ENCODE results near the gene BAG3. TPM values are rescaled to one million over a fixed set of nuclear protein-coding genes. Genes with fewer than 3 reads are reported as not detected.

The BAG3 gene
- total RNA-seq (2021) (56.5 and 57.6 TPM in 2 replicates), Bru-seq, nascent RNA (percentile 78 among the genes with signal in this experiment), BruChase-seq, experiment 1, labeled RNA remaining after a 2-hour chase (percentile 76 among the genes with signal in this experiment), BruChase-seq, experiment 2, labeled RNA remaining after a 6-hour chase (percentile 71 among the genes with signal in this experiment)
- long read RNA-seq, transcript BAG3-201 (4 exons, 2,571 nt), result major isoform, 79 of 169 reads
- long read RNA-seq, partial matches to known transcripts, result 57 of 169 reads
- long read RNA-seq, other reads (novel, unspliced or antisense), result 33 of 169 reads

GRCh38 chr10:119650692-119651513 is at the start of gene BAG3:
TSS of gene BAG3 (plus strand) at chr10:119651380. CDS start at chr10:119651676, 296 bp downstream.
- TF ChIP-seq EZH2 (IDR thresholded peaks at IDR 0.05; ENCODE audit: borderline replicate concordance, low read depth, low read length, poor library complexity, severe bottlenecking) (no peak), CTCF (conservative IDR thresholded peaks at IDR 0.05; ENCODE audit: low read depth, low read length) (no peak)
- intact Hi-C loops (cut with micrococcal nuclease; ENCODE audit: unreplicated experiment), result loop anchor here (5.0 kb wide), 1 partner anchor 54 kb away; the partner anchor contains the start of gene TIAL1

GRCh38 chr10:119602241-119603095 is 48.7 kb upstream of the BAG3 start:
- ChIA-PET POLR2A (ENCODE audit: low non-redundant PET) (no interaction called here), CTCF (interaction anchor here (0.5 kb wide), 1 partner anchor 55 kb away, joined by 9 read pairs; no protein-coding TSS in a partner anchor)
- Histone ChIP-seq H3K27me3 (replicated peaks; ENCODE audit: insufficient read depth, low read depth, low read length, poor library complexity) (no peaks in the 10 kb centered on the region), H3K9me3 (ENCODE audit: low read depth, low read length, poor library complexity, severe bottlenecking) (peaks cover 6% of the 10 kb centered on the region), H3K4me3 (ENCODE audit: low read depth, low read length, poor library complexity, severe bottlenecking) (no peak overlapping the region), H3K27ac (ENCODE audit: low read depth, low read length, poor library complexity, severe bottlenecking) (no peak overlapping the region), H3K36me3 (ENCODE audit: insufficient read depth, low read length, poor library complexity, severe bottlenecking) (no peaks in the 10 kb centered on the region), H3K4me1 (ENCODE audit: insufficient read depth, low read length, poor library complexity, severe bottlenecking) (peaks cover 6% of the 10 kb centered on the region)
- peak; percentile 55 for DNase-seq (ENCODE audit: low spot score)
- intact Hi-C loops (cut with micrococcal nuclease; ENCODE audit: unreplicated experiment), result no loop called here
- TF ChIP-seq EZH2 (IDR thresholded peaks at IDR 0.05; ENCODE audit: borderline replicate concordance, low read depth, low read length, poor library complexity, severe bottlenecking), result no peak
- TF ChIP-seq CTCF (conservative IDR thresholded peaks at IDR 0.05; ENCODE audit: low read depth, low read length), result peak; percentile 72
- BruUV-seq (replicated peaks), result no TSS peak

More at GRCh38 chr10:119650692-119651513, at the start of gene BAG3:
- DNase-seq (ENCODE audit: low spot score), result peak; percentile 84
- no peaks in the 10 kb centered on the region for H3K27me3 ChIP-seq (replicated peaks; ENCODE audit: insufficient read depth, low read depth, low read length, poor library complexity)
- H3K27ac ChIP-seq (ENCODE audit: low read depth, low read length, poor library complexity, severe bottlenecking), result peak within 1 kb of the TSS; percentile 92
- H3K9me3 ChIP-seq (ENCODE audit: low read depth, low read length, poor library complexity, severe bottlenecking), result no peaks in the 10 kb centered on the region
- ChIA-PET POLR2A (ENCODE audit: low non-redundant PET) (no interaction called here), CTCF (no interaction called here)
- H3K36me3 ChIP-seq (ENCODE audit: insufficient read depth, low read length, poor library complexity, severe bottlenecking), result peaks cover 2% of the 10 kb centered on the region
- peaks cover 31% of the 10 kb centered on the region for H3K4me1 ChIP-seq (ENCODE audit: insufficient read depth, low read length, poor library complexity, severe bottlenecking)
- H3K4me3 ChIP-seq (ENCODE audit: low read depth, low read length, poor library complexity, severe bottlenecking), result peak within 1 kb of the TSS; percentile 99
- BruUV-seq (replicated peaks), result TSS peak; percentile 82

- Histone ChIP-seq H3K27me3 (replicated peaks; ENCODE audit: insufficient read depth, low read depth, low read length, poor library complexity) (no peaks in the 10 kb centered on the region), H3K4me3 (ENCODE audit: low read depth, low read length, poor library complexity, severe bottlenecking) (no peak overlapping the region), H3K36me3 (ENCODE audit: insufficient read depth, low read length, poor library complexity, severe bottlenecking) (no peaks in the 10 kb centered on the region), H3K4me1 (ENCODE audit: insufficient read depth, low read length, poor library complexity, severe bottlenecking) (no peaks in the 10 kb centered on the region), H3K27ac (ENCODE audit: low read depth, low read length, poor library complexity, severe bottlenecking) (no peak overlapping the region), H3K9me3 (ENCODE audit: low read depth, low read length, poor library complexity, severe bottlenecking) (no peaks in the 10 kb centered on the region)
- TF ChIP-seq EZH2 (IDR thresholded peaks at IDR 0.05; ENCODE audit: borderline replicate concordance, low read depth, low read length, poor library complexity, severe bottlenecking), result no peak
- no peak for TF ChIP-seq CTCF (conservative IDR thresholded peaks at IDR 0.05; ENCODE audit: low read depth, low read length)
- DNase-seq (ENCODE audit: low spot score), result no peak
- ChIA-PET CTCF (no interaction called here), POLR2A (ENCODE audit: low non-redundant PET) (no interaction called here)
- BruUV-seq (replicated peaks), result no TSS peak
- intact Hi-C loops (cut with micrococcal nuclease; ENCODE audit: unreplicated experiment), result no loop called here
Measured at GRCh38 chr10:119604468-119604867, 46.7 kb upstream of the BAG3 start.
